ENCODE measurements around the gene PMM1. TPM values are rescaled to one million over a fixed set of nuclear protein-coding genes. Genes with fewer than 3 reads are reported as not detected.

Gene PMM1
- total RNA-seq, 1 donor from 2014 or later, result 39.4 TPM

DNA sequence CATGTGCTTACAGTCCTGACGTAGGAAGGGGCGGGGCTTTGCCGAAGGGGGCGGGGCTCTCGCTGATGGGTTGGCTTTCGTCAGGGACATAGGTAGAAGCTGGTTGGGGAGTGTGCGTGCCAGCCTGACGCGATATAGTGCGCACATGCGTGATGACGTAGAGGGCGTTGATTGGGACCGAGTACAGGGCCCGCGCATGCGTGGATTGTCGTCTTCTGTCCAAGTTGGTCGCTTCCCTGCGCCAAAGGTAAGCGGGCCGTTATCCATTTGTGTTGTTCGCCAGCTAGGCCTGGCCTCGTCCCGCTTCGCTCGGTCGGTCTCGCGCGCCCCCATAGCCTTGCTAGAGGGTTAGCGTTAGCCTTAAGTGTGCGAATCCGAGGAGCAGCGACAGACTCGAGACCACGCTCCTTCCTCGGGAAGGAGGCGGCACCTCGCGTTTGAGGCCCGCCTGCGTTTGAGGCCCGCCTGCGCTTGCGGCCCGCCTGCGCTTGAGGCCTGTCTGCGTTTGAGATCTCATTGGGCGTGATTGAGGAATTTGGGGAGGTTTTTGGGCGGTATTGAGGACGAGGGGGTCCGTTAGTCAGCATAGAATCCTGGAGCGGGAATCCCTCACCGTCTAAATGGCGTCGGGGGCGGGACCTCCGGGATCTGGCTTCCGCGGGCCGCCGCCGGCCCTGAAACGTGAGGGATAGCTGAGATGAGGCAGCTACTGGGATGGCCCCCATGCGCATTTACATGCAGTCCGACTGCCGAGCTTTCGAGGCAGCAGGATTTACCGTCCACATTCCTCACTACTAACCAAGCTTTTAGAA is 31.7 kb upstream of the PMM1 start, which contains the start of gene XRCC6:
TSS of gene XRCC6 (plus strand) at position 197 of the 812 bp plus-strand sequence. CDS start 710 bp downstream, outside the sequence.
- Histone ChIP-seq H4K20me1 (ENCODE audit: insufficient read depth, low read length) (peaks cover 33% of the 10 kb centered on the region), H3K4me3 (ENCODE audit: insufficient read depth, low read depth, low read length) (peak within 1 kb of the TSS; percentile 96), H3K9ac (ENCODE audit: low read length) (peak within 1 kb of the TSS; percentile 98), H3K4me1 (ENCODE audit: insufficient read depth, low read length) (peaks cover 15% of the 10 kb centered on the region), H2AFZ (ENCODE audit: low read depth, low read length) (peak within 1 kb of the TSS; percentile 96), H3K27ac (ENCODE audit: low read depth, low read length) (peak within 1 kb of the TSS; percentile 98), H3K4me2 (ENCODE audit: low read length) (peak within 1 kb of the TSS; percentile 96), H3K27me3 (ENCODE audit: insufficient read depth, low read length) (no peaks in the 10 kb centered on the region), H3K9me3 (ENCODE audit: insufficient read depth, low read depth, low read length) (no peaks in the 10 kb centered on the region), H3K79me2 (ENCODE audit: insufficient read depth, low read length) (peaks cover 83% of the 10 kb centered on the region), H3K36me3 (ENCODE audit: insufficient read depth, low read length) (peaks cover 7% of the 10 kb centered on the region)
- DNase-seq (ENCODE audit: low read depth) (peak; percentile 98), FAIRE-seq (no peak)
- TF ChIP-seq EZH2 (IDR thresholded peaks at IDR 0.05; ENCODE audit: insufficient read depth, low read length), result no peak
- TF ChIP-seq, protein P1, sequence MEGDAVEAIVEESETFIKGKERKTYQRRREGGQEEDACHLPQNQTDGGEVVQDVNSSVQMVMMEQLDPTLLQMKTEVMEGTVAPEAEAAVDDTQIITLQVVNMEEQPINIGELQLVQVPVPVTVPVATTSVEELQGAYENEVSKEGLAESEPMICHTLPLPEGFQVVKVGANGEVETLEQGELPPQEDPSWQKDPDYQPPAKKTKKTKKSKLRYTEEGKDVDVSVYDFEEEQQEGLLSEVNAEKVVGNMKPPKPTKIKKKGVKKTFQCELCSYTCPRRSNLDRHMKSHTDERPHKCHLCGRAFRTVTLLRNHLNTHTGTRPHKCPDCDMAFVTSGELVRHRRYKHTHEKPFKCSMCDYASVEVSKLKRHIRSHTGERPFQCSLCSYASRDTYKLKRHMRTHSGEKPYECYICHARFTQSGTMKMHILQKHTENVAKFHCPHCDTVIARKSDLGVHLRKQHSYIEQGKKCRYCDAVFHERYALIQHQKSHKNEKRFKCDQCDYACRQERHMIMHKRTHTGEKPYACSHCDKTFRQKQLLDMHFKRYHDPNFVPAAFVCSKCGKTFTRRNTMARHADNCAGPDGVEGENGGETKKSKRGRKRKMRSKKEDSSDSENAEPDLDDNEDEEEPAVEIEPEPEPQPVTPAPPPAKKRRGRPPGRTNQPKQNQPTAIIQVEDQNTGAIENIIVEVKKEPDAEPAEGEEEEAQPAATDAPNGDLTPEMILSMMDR (IDR thresholded peaks at IDR 0.05; ENCODE audit: insufficient read depth, low read depth, low read length), result no peak
- Mint-ChIP-seq H3K27ac (ENCODE audit: unreplicated experiment) (peak within 1 kb of the TSS; percentile 96), H3K9me3 (ENCODE audit: unreplicated experiment) (no peaks in the 10 kb centered on the region), H3K36me3 (ENCODE audit: low read depth, unreplicated experiment) (peaks cover 4% of the 10 kb centered on the region), H3K27me3 (ENCODE audit: low read depth, unreplicated experiment) (no peaks in the 10 kb centered on the region), H3K4me1 (ENCODE audit: low read depth, unreplicated experiment) (peaks cover 5% of the 10 kb centered on the region), H3K4me3 (ENCODE audit: unreplicated experiment) (peak within 1 kb of the TSS; percentile 99)

- H2AFZ ChIP-seq (ENCODE audit: low read depth, low read length), result peak within 1 kb of the TSS; percentile 96
- H4K20me1 ChIP-seq (ENCODE audit: insufficient read depth, low read length), result peaks cover 34% of the 10 kb centered on the region
- peak within 1 kb of the TSS; percentile 96 for H3K4me3 ChIP-seq (ENCODE audit: insufficient read depth, low read depth, low read length)
- DNase-seq (ENCODE audit: low read depth) (no peak), FAIRE-seq (no peak)
- H3K27me3 ChIP-seq (ENCODE audit: insufficient read depth, low read length), result no peaks in the 10 kb centered on the region
- H3K79me2 ChIP-seq (ENCODE audit: insufficient read depth, low read length), result peaks cover 86% of the 10 kb centered on the region
- Mint-ChIP-seq H3K27me3 (ENCODE audit: low read depth, unreplicated experiment) (no peaks in the 10 kb centered on the region), H3K36me3 (ENCODE audit: low read depth, unreplicated experiment) (peaks cover 4% of the 10 kb centered on the region), H3K4me3 (ENCODE audit: unreplicated experiment) (peak within 1 kb of the TSS; percentile 99), H3K9me3 (ENCODE audit: unreplicated experiment) (no peaks in the 10 kb centered on the region), H3K27ac (ENCODE audit: unreplicated experiment) (peak within 1 kb of the TSS; percentile 96), H3K4me1 (ENCODE audit: low read depth, unreplicated experiment) (peaks cover 5% of the 10 kb centered on the region)
- no peak for TF ChIP-seq EZH2 (IDR thresholded peaks at IDR 0.05; ENCODE audit: insufficient read depth, low read length)
- TF ChIP-seq, protein P1 (IDR thresholded peaks at IDR 0.05; ENCODE audit: insufficient read depth, low read depth, low read length), result no peak
- peaks cover 15% of the 10 kb centered on the region for H3K4me1 ChIP-seq (ENCODE audit: insufficient read depth, low read length)
- no peaks in the 10 kb centered on the region for H3K9me3 ChIP-seq (ENCODE audit: insufficient read depth, low read depth, low read length)
- peaks cover 4% of the 10 kb centered on the region for H3K36me3 ChIP-seq (ENCODE audit: insufficient read depth, low read length)
- H3K27ac ChIP-seq (ENCODE audit: low read depth, low read length), result peak within 1 kb of the TSS; percentile 98
- H3K4me2 ChIP-seq (ENCODE audit: low read length), result peak within 1 kb of the TSS; percentile 96
- peak within 1 kb of the TSS; percentile 98 for H3K9ac ChIP-seq (ENCODE audit: low read length)
Observed at GRCh38 chr22:41620589-41621098, 31.0 kb upstream of the PMM1 start, which contains the start of gene DESI1. Gene DESI1 (minus strand): TSS chr22:41621043. CDS start chr22:41620839, 204 bp downstream.
